ENCODE results near the gene SCFD2. TPM values are rescaled to one million over a fixed set of nuclear protein-coding genes. Genes with fewer than 3 reads are reported as not detected.

The SCFD2 gene
- total and polyA plus RNA-seq, 2 of the 8 experiments (the other 6 are each of a cell fraction or from before 2014, with no cell fraction given) = 6.2 to 10.2 TPM

DNA sequence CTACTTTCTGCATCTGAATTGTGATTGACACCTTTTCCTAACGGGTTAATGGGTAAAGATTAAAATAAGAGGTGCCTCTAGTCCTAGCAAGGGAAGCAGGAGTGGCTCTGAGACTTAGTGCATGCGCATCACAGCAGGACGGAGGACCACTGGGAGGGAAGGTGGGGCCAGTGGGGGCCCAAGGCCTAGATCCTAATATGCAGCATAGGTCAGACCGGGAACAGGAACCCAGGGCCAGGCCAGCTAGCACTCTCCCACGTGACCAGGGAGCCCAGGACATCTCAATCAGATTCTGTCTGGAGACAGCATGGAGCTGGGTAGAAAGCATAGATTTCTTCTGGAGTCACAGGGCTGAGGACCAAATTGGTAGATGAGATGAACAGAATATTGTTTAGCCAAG lies 448.0 kb downstream of the SCFD2 start (continued):
- TF ChIP-seq, protein P1, sequence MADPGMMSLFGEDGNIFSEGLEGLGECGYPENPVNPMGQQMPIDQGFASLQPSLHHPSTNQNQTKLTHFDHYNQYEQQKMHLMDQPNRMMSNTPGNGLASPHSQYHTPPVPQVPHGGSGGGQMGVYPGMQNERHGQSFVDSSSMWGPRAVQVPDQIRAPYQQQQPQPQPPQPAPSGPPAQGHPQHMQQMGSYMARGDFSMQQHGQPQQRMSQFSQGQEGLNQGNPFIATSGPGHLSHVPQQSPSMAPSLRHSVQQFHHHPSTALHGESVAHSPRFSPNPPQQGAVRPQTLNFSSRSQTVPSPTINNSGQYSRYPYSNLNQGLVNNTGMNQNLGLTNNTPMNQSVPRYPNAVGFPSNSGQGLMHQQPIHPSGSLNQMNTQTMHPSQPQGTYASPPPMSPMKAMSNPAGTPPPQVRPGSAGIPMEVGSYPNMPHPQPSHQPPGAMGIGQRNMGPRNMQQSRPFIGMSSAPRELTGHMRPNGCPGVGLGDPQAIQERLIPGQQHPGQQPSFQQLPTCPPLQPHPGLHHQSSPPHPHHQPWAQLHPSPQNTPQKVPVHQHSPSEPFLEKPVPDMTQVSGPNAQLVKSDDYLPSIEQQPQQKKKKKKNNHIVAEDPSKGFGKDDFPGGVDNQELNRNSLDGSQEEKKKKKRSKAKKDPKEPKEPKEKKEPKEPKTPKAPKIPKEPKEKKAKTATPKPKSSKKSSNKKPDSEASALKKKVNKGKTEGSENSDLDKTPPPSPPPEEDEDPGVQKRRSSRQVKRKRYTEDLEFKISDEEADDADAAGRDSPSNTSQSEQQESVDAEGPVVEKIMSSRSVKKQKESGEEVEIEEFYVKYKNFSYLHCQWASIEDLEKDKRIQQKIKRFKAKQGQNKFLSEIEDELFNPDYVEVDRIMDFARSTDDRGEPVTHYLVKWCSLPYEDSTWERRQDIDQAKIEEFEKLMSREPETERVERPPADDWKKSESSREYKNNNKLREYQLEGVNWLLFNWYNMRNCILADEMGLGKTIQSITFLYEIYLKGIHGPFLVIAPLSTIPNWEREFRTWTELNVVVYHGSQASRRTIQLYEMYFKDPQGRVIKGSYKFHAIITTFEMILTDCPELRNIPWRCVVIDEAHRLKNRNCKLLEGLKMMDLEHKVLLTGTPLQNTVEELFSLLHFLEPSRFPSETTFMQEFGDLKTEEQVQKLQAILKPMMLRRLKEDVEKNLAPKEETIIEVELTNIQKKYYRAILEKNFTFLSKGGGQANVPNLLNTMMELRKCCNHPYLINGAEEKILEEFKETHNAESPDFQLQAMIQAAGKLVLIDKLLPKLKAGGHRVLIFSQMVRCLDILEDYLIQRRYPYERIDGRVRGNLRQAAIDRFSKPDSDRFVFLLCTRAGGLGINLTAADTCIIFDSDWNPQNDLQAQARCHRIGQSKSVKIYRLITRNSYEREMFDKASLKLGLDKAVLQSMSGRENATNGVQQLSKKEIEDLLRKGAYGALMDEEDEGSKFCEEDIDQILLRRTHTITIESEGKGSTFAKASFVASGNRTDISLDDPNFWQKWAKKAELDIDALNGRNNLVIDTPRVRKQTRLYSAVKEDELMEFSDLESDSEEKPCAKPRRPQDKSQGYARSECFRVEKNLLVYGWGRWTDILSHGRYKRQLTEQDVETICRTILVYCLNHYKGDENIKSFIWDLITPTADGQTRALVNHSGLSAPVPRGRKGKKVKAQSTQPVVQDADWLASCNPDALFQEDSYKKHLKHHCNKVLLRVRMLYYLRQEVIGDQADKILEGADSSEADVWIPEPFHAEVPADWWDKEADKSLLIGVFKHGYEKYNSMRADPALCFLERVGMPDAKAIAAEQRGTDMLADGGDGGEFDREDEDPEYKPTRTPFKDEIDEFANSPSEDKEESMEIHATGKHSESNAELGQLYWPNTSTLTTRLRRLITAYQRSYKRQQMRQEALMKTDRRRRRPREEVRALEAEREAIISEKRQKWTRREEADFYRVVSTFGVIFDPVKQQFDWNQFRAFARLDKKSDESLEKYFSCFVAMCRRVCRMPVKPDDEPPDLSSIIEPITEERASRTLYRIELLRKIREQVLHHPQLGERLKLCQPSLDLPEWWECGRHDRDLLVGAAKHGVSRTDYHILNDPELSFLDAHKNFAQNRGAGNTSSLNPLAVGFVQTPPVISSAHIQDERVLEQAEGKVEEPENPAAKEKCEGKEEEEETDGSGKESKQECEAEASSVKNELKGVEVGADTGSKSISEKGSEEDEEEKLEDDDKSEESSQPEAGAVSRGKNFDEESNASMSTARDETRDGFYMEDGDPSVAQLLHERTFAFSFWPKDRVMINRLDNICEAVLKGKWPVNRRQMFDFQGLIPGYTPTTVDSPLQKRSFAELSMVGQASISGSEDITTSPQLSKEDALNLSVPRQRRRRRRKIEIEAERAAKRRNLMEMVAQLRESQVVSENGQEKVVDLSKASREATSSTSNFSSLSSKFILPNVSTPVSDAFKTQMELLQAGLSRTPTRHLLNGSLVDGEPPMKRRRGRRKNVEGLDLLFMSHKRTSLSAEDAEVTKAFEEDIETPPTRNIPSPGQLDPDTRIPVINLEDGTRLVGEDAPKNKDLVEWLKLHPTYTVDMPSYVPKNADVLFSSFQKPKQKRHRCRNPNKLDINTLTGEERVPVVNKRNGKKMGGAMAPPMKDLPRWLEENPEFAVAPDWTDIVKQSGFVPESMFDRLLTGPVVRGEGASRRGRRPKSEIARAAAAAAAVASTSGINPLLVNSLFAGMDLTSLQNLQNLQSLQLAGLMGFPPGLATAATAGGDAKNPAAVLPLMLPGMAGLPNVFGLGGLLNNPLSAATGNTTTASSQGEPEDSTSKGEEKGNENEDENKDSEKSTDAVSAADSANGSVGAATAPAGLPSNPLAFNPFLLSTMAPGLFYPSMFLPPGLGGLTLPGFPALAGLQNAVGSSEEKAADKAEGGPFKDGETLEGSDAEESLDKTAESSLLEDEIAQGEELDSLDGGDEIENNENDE (IDR thresholded peaks at IDR 0.05; ENCODE audit: insufficient replicate concordance, low read length) = no peak
- TF ChIP-seq RFX5 (IDR thresholded peaks at IDR 0.05; ENCODE audit: borderline replicate concordance, low read depth, low read length) (no peak), KDM5A (IDR thresholded peaks at IDR 0.05; ENCODE audit: low read length) (no peak), POU5F1 (IDR thresholded peaks at IDR 0.05; ENCODE audit: low read depth, low read length) (no peak), TBP (IDR thresholded peaks at IDR 0.05; ENCODE audit: low read depth, low read length) (no peak), SP1 (IDR thresholded peaks at IDR 0.05; ENCODE audit: low read depth, low read length) (no peak)

All from H1 (cell line).